Measurements from ENCODE around the gene ISY1.

Gene ISY1

DNA sequence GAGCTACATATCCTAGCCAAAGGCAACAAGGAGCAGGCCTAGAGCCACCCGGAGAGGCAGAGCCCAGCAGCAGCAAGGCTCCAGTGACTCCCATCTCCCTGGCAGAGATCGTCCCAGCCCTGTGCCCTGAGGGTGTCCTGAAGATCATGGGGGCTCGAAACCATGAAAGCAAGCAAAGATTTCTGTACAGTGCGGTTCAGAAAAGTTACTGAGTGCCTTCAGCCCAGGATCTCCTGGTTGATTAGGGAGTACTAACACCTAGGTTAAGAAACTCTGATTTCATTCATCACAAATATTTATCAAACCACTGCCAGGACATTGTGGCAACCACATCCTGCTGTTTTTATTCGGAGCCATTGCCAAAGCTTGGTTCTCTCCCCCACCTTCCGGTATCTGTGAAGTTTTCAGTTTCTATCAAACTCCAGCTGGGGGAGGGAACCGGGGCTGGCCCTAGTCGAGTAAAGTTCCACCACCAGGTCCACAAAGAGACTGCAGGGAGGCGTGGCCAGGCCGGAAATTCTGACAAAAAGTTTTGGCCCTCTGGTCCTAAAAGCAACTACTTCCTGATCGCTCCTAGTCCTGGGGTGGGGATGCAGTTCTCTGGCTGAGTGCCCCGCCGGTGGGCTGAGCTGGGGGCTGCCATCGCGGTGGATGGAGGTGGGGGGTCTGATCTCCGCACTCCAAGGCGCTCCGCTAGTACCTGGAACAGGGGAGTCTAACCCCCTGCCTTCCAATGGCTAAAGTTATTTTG is 40.4 kb downstream of the ISY1 start:
- H3K79me2 ChIP-seq (ENCODE audit: insufficient read depth, low read length) = peaks cover 40% of the 10 kb centered on the region
- 0 out of 2 replicates have a peak overlapping the region, but pooled peaks have one; percentile 57 for H2AFZ ChIP-seq (ENCODE audit: low read length)
- H3K27me3 ChIP-seq (ENCODE audit: insufficient read depth, low read length, poor library complexity, severe bottlenecking) = no peaks in the 10 kb centered on the region
- no peaks in the 10 kb centered on the region for H3K36me3 ChIP-seq (ENCODE audit: insufficient read depth, low read length)
- TF ChIP-seq, protein P1, sequence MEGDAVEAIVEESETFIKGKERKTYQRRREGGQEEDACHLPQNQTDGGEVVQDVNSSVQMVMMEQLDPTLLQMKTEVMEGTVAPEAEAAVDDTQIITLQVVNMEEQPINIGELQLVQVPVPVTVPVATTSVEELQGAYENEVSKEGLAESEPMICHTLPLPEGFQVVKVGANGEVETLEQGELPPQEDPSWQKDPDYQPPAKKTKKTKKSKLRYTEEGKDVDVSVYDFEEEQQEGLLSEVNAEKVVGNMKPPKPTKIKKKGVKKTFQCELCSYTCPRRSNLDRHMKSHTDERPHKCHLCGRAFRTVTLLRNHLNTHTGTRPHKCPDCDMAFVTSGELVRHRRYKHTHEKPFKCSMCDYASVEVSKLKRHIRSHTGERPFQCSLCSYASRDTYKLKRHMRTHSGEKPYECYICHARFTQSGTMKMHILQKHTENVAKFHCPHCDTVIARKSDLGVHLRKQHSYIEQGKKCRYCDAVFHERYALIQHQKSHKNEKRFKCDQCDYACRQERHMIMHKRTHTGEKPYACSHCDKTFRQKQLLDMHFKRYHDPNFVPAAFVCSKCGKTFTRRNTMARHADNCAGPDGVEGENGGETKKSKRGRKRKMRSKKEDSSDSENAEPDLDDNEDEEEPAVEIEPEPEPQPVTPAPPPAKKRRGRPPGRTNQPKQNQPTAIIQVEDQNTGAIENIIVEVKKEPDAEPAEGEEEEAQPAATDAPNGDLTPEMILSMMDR (conservative IDR thresholded peaks at IDR 0.05; ENCODE audit: low read length) = peak; percentile 22; the same call in 1 of the 2 replicates
- no peak for TF ChIP-seq EZH2phosphoT487 (IDR thresholded peaks at IDR 0.05; ENCODE audit: borderline replicate concordance)
- H3K4me1 ChIP-seq (ENCODE audit: insufficient read depth, low read length, poor library complexity, severe bottlenecking) = peaks cover 56% of the 10 kb centered on the region
- H3K9ac ChIP-seq (ENCODE audit: low read depth, low read length, poor library complexity, severe bottlenecking) = peak overlapping the region; percentile 87
- H4K20me1 ChIP-seq (ENCODE audit: insufficient read depth, low read length, poor library complexity, severe bottlenecking) = peaks cover 5% of the 10 kb centered on the region
- H3K4me2 ChIP-seq (ENCODE audit: low read depth, low read length, poor library complexity, severe bottlenecking) = peak overlapping the region; percentile 77
- peaks cover 15% of the 10 kb centered on the region for H3F3A ChIP-seq (ENCODE audit: low read depth)
- H3K9me2 ChIP-seq (replicated peaks; ENCODE audit: low read depth, low read length) = no peaks in the 10 kb centered on the region
- no peaks in the 10 kb centered on the region for H3K9me3 ChIP-seq (ENCODE audit: insufficient read depth, low read depth, low read length)
- peak overlapping the region; percentile 80 for H3K4me3 ChIP-seq (ENCODE audit: low read length, poor library complexity, severe bottlenecking)

DNA sequence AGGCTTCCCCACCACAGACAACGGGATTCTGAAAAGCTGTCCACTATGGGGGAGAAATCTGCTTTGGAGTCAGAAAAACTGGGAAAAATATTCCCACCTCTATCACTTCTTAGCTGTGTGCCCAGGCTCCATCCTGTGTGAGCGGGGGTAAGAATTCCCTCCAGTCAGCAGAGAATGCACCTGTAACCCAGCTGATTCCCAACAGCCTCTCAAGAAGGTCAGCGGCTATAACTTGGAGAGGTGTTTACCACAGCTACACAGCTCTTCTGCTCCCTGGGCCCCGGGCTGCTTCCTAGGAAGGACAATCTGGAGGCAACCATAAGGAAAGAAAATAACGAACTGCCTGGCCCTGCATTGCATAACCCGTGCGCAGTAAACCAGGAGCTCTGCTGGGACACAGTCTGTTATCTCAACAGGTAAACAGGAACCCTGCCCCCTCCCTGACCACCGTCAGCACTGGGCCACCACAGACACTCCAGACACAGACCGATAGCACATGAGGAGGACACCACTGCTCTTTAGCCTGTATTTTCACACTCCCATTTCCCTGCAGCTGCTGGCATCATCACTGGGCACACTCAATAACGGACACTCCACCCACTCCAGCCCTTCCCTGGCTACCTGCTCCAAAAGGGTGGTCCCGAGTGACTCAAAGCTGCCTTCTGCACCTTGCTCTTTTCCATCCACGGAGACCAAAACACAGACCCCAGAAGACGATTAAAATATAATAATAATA is 41.3 kb downstream of the ISY1 start:
- H4K20me1 ChIP-seq (ENCODE audit: insufficient read depth, low read length, poor library complexity, severe bottlenecking) = peaks cover 5% of the 10 kb centered on the region
- TF ChIP-seq, protein P1 (conservative IDR thresholded peaks at IDR 0.05; ENCODE audit: low read length) = no peak
- no peak for TF ChIP-seq EZH2phosphoT487 (IDR thresholded peaks at IDR 0.05; ENCODE audit: borderline replicate concordance)
- no peak overlapping the region for H2AFZ ChIP-seq (ENCODE audit: low read length)
- H3K27me3 ChIP-seq (ENCODE audit: insufficient read depth, low read length, poor library complexity, severe bottlenecking) = no peaks in the 10 kb centered on the region
- peaks cover 15% of the 10 kb centered on the region for H3F3A ChIP-seq (ENCODE audit: low read depth)
- H3K36me3 ChIP-seq (ENCODE audit: insufficient read depth, low read length) = no peaks in the 10 kb centered on the region
- peaks cover 40% of the 10 kb centered on the region for H3K79me2 ChIP-seq (ENCODE audit: insufficient read depth, low read length)
- peaks cover 58% of the 10 kb centered on the region for H3K4me1 ChIP-seq (ENCODE audit: insufficient read depth, low read length, poor library complexity, severe bottlenecking)
- H3K9me2 ChIP-seq (replicated peaks; ENCODE audit: low read depth, low read length) = no peaks in the 10 kb centered on the region
- H3K9ac ChIP-seq (ENCODE audit: low read depth, low read length, poor library complexity, severe bottlenecking) = peak overlapping the region; percentile 72
- H3K4me2 ChIP-seq (ENCODE audit: low read depth, low read length, poor library complexity, severe bottlenecking) = peak overlapping the region; percentile 77
- peak overlapping the region; percentile 80 for H3K4me3 ChIP-seq (ENCODE audit: low read length, poor library complexity, severe bottlenecking)
- no peaks in the 10 kb centered on the region for H3K9me3 ChIP-seq (ENCODE audit: insufficient read depth, low read depth, low read length)

DNA sequence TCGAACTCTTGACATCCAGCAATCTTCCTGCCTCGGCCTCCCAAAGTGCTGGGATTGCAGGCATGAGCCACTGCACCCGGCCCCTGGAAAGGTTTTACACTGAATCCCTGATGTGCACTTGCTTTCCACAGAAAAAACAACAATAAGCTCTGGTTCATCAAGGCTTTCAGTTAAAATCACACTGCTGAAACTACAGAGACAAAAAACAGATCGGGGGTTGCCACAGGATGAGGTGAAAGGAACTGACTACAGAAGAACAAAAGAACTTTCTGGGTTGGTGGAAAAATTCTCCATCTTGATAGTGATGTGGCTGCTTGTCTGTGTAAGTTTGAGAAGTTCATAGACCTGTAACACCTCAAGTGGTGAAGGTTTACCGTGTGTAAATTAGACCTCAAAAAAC is 42.1 kb downstream of the ISY1 start:
- Histone ChIP-seq H3K9ac (ENCODE audit: low read depth, low read length, poor library complexity, severe bottlenecking) (peak overlapping the region; percentile 72), H3K36me3 (ENCODE audit: insufficient read depth, low read length) (no peaks in the 10 kb centered on the region), H3K4me2 (ENCODE audit: low read depth, low read length, poor library complexity, severe bottlenecking) (peak overlapping the region; percentile 77), H3K27me3 (ENCODE audit: insufficient read depth, low read length, poor library complexity, severe bottlenecking) (no peaks in the 10 kb centered on the region), H3K4me3 (ENCODE audit: low read length, poor library complexity, severe bottlenecking) (peak overlapping the region; percentile 80), H3K4me1 (ENCODE audit: insufficient read depth, low read length, poor library complexity, severe bottlenecking) (peaks cover 64% of the 10 kb centered on the region), H2AFZ (ENCODE audit: low read length) (no peak overlapping the region), H3K79me2 (ENCODE audit: insufficient read depth, low read length) (peaks cover 48% of the 10 kb centered on the region), H4K20me1 (ENCODE audit: insufficient read depth, low read length, poor library complexity, severe bottlenecking) (peaks cover 5% of the 10 kb centered on the region), H3K9me3 (ENCODE audit: insufficient read depth, low read depth, low read length) (no peaks in the 10 kb centered on the region), H3K9me2 (replicated peaks; ENCODE audit: low read depth, low read length) (no peaks in the 10 kb centered on the region), H3F3A (ENCODE audit: low read depth) (peaks cover 14% of the 10 kb centered on the region)
- no peak for TF ChIP-seq EZH2phosphoT487 (IDR thresholded peaks at IDR 0.05; ENCODE audit: borderline replicate concordance)
- TF ChIP-seq, protein P1 (conservative IDR thresholded peaks at IDR 0.05; ENCODE audit: low read length) = no peak

Data from Loucy (cell line).